ENCODE measurements around the gene SYNGR1.
A peak's percentile ranks its signal among the peaks of the same experiment; 100 is the strongest.

The SYNGR1 gene

DNA sequence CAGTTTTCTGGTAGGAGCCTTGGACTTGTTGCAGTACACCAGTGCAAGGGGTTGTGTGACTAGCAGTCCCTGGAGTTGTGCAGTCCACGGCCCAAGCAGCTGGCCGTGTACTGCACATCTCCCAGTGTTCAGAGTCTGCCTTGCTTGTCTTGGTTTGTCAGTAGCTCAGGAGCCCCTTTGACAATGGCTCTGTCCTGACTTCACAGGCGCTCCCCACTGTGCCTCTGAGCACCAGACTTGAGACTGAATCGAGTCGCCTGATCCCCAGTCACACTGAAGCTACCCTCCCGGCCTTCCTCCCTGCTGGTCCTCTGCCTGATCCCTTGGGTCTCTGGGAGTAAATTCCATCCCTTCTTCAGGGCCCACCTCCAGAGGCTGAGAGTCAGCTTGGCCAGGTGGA lies 19.4 kb downstream of the SYNGR1 start:
- no peak for DNase-seq (ENCODE audit: low read depth in 2 of 2)

DNA sequence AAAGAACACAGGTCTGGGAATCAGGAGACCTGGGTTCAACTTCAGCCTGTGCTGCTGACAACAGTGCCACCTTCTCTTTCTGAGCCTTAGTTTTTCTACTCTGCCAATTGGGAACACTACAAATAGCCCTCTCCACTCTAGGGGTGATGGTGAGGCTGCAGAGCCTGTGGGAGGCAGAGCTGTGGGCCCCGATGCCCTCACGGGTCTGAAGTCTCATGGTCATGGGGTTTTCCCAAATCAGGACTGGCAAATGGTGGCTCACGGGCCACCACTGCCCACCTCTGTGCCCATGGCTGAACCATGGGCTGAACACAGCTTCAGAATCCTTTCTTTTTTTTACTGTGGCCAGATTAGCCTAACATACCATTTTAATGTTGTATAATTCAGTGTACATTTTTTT lies 19.8 kb downstream of the SYNGR1 start:
- DNase-seq (ENCODE audit: low read depth in 2 of 2) = no peak

DNA sequence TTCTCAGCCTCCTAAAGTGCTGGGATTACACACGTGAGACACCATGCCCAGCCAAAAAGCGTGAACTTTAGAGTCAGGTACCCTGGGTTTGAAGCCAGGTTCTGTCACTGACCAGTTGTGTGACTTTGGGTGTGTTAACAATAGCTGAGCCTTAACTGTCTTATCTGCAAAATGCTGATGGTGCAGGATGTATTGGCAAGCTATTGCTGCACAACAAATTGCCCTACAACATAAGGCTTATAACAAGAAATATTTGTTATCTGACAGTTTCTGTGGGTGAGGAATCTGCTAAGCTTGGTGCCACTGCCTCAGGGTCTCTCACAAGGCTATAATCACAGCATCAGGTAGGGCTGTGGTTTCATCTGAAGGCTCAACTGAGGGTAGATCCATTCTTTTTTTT lies 21.9 kb downstream of the SYNGR1 start:
- DNase-seq (ENCODE audit: low read depth in 2 of 2) = no peak

DNA sequence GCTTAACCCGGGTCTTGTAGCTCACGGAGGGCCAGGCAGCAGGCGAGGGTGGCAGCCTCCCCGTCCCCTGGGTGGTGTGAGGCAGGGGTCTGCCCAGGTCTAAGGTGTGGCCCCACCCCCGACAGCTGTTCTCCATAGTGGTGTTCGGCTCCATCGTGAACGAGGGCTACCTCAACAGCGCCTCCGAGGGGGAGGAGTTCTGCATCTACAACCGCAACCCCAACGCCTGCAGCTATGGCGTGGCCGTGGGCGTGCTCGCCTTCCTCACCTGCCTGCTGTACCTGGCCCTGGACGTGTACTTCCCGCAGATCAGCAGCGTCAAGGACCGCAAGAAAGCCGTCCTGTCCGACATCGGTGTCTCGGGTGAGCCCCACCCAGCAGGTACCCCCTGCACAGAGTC lies 24.4 kb downstream of the SYNGR1 start:
- DNase-seq (ENCODE audit: low read depth in 2 of 2) = no peak

DNA sequence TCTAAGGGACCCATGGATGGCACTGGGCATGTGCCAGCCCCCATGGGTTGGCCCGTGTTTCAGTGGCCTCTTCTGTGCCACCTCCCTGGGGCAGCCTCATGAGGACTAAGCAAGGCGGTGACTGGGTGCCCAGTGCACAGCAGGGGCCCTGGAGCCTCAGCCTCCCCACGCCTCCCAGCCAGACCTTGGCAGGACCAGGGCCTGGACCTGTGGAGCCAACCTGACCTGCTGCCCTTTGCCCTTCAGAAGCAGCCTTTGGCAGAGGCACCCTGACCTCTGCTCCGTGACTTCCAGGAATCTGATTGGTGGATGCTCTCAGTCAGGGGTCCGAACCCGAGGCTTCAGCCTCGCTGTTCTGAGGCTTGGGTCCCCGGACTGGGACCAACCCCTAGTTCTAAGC lies 25.0 kb downstream of the SYNGR1 start:
- no peak for DNase-seq (ENCODE audit: low read depth in 2 of 2)

DNA sequence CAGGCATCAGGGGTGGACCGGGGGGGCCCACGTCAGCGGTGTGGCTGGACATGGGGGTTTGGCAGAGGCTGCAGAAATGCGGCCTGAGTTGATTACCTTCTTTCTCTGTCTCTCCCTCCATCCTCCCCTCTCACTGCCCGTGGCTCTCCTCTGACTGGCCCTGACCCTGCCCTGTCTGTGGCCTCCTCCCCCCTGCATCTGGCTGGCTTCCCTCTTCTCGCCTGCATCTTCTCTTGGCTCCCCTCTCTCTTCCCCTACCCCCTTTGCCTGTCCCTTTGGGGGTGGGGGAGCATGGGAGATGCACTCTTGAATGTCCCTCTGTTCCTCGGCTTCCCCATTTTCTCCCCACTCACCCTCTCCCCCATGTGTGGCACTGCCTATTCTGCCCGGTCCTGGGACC lies 25.9 kb downstream of the SYNGR1 start:
- DNase-seq (ENCODE audit: low read depth in 2 of 2) = no peak

DNA sequence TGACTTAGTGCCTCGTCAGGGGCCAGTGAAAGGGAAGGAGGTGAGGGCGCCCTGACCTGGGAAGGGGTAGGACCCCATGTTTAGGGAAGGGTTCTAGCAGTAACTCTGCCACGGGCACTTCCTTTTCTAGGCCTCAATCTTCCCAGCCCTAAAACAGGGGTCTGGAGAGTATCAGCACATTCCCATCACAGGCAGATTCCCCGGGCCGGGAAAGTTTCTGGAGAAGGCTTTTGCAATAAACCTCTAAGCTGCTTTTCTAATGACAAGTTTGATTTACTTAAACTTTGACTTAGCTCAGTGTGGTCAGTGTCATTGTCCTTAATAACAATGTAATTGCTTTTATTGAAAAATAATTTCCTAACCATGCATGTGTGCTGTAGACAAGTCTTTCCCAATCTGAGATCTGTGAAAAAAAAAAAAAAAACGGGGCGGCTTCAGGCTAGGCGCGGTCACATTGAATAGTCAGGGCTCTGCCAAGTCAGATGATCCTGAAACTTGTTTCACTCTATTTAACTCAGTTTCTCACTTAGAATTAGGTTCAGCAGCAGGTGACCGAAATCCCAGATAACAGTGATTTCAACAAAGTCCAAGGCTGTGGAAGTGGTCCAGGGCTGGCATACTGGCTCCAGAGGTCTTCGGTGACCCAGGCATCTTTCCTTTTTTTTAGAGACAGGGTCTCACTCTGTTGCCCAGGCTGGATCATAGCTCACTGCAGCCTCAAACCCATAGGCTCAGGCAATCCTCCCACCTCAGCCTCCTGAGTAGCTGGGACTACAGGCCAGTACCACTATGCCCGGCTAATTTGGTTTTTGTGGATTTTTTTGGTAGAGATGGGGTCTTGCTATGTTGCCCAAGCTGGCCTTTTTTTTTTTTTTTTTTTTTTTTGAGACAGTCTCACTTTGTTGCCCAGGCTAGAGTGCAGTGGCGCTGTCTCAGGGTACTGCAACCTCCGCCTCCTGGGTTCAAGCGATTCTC lies 30.3 kb downstream of the SYNGR1 start:
- DNase-seq (ENCODE audit: low read depth in 2 of 2) = no peak

DNA sequence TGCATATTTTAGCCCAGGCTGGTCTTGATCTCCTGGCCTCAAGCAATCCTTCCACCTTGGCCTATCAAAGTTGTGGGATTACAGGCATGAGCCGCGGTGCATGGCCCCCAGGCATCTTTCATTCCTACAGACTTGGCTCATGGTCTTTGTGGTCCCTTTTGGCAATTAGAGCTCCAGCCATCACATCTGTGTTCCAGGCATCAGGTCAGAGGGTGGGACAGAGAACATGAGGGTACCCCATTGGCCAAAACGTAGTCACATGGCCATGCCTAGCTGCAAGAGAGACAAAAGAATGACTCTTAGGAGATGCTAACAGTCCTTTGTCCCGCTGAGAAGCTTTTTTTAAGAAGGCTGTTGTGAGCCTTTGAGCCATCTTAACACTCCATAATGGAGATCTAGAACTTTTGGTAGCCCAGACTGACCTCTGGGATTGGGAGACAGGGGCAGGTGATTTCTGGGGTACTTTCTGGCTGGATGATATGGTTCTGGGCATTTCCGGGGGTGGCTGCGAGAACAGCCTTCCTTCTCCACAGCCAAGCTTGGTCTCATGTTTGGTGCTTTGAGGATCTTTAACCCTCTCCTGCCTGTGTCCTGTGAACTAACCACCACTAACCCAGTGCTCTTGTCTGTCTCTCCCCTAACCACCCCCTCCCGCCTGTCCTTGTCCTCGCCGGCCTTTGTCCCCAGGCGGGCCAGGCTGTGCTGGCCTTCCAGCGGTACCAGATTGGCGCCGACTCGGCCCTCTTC lies 31.4 kb downstream of the SYNGR1 start:
- DNase-seq (ENCODE audit: low read depth in 2 of 2) = no peak

DNA sequence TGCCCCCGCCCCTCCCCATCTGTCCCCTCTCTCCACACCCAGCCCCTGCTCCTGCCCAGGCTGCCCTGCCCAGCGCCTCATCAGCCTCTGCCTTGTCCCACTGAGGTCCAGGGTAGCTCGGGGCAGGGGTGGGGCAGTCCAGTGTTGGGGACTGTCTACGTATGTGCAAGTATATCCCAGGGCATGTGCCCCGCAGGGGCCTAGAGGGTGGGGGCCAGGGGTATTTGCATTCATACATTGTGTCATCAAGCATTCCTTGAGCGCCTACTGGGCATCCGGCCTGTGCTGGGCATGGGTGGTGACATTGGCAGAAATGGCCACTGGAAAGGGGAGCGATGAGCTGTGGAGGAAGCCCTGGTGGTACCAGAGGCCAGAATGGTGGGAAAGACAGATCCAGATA lies 32.1 kb downstream of the SYNGR1 start:
- no peak for DNase-seq (ENCODE audit: low read depth in 2 of 2)

DNA sequence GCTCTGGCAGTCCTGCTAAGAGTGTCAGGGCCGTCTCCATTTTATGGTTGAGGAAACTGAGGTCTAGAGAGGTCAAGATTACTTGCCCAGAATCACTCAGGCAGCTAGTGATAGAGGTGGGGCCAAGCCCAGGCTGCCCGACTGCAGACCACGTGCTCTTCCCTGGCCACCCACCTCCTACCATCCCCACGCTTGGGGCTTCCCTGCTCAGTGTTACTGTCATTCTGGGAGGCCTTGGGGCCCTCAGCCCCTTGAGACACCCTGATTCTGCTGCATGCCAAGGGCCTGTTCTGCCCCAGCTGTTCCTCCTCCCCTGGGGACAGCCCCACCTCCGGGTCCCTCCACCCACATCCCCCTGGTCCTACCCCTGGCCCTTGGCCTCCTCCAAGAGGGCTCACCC lies 32.6 kb downstream of the SYNGR1 start:
- no peak for DNase-seq (ENCODE audit: low read depth in 2 of 2)

DNA sequence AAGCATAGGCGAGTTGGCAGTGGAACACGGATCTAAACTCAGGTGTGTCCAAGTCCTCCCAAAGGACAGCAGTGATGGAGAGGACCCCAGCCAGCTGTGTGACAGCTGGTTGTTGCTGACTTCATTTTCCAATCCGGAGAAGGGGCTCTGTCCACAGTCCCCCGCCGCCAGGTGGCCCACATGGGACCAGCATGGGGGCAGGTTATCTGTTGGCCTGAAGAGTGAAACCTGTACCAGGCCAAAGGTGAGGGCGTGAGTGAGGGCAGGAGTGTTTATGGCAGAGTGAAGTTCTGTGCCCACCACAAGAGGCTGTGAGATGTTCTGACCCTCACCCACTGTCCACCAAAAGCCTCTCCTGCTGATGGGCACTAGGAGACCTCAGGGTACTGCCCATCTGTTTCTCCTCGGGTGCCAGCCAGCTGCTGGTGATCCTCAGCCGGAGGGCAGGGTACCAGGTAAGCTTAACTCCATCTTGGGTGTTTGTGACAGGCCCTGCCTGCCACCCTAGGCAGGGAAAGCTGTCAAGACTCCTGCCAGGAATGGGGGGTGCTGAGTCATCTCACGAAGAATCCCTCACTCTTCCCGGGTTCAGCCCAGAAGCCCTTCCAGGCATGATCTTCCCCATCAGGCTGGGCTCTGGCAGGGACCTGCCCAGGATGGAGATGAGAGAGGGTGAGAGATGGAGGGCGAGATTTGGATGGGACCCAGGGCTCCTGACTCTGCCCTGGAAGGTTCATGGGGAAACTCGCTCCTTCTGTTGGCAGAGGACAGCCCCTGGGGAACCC lies 34.2 kb downstream of the SYNGR1 start:
- DNase-seq (ENCODE audit: low read depth in 2 of 2) = no peak

DNA sequence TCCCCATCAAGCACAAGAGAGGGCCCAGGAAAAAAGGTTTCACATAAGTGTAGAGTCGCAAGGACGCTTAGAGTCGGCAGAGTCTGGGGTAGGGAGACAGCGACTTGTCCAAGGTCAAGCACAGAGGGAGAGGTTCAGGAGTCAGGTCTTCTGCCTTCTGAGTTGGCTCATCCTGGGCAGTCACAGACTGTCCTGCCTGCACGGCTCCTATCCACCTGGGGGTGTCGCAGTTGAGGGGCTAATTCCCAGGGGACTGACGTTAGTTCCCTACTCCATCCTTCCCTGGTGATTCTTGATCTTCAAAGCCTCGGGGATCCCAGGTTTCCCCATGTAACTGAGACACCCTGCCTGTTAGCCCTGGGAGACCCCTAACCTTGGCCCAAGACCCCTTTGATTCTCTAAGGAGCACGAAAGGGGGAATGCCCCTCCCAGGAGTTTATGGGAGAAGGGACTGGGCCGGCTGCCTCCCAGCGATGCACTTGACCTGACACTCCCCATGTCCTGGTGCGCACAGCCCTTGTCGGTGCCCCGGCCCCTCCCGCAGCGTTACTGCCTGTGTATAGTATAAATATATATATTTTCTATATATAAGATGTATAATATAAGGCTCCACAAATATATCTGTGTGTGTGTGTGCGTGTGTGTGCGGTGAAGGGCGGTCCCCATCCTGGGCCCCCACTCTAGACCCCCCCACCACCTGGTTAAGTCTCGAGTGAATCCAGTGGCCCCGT lies 35.1 kb downstream of the SYNGR1 start:
- DNase-seq (ENCODE audit: low read depth in 2 of 2) = no peak

DNA sequence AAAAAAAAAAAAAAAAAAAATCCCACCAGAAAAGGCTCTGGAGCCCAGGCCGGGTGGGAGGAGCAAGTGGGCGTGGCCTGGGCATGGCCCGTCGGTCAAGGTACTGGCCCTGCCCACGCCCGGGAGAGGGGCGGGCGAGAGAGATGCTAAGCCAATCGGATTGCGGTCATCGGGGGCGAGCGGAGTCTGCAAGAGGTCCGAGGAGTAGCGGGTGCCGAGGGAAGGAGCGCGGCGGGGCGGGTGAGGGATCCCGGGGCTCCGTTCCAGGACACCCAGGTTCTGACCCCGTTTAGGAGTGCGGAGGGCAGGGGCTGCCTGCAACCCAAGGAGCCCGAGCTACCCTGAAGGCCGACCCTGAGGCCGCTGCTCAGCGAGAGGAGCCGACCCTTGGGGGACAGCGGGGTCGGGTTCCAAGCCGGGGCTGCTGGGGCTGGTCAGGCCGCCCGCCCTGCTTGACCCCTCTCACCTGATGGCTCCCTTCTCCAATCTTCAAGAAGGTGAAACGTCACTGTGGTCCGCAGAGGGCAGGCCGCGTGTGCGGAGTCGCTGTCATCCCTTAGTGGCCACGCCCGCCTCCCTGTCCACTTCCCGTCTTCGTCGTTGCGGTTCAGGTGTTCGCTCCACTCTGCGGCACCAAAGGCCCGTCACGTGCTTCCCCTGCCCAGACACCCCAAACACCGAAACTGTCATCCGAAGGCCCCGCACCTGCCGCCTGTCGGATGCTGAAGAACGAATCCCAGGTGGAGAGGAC lies 38.6 kb downstream of the SYNGR1 start:
- peak; percentile 48 to 69 for DNase-seq (ENCODE audit: low read depth in 2 of 2)

DNA sequence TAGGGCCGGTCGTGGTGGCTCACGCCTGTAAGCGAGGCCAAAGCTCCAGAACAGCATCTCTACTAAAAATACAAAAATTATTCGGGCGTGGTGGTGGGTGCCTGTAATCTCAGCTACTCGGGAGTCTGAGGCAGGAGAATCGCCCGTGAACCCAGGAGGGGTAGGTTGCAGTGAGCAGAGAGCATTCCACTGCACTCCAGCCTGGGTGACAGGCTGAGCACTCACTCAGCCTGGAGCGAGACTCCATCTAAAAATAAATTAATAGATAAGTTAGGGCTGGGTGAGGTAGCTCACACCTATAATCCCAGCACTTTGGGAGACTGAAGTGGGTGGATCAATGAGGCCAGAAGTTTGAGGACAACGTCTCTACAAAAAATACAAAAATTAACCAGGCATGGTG lies 39.6 kb downstream of the SYNGR1 start:
- no peak for DNase-seq (ENCODE audit: low read depth in 2 of 2)

DNA sequence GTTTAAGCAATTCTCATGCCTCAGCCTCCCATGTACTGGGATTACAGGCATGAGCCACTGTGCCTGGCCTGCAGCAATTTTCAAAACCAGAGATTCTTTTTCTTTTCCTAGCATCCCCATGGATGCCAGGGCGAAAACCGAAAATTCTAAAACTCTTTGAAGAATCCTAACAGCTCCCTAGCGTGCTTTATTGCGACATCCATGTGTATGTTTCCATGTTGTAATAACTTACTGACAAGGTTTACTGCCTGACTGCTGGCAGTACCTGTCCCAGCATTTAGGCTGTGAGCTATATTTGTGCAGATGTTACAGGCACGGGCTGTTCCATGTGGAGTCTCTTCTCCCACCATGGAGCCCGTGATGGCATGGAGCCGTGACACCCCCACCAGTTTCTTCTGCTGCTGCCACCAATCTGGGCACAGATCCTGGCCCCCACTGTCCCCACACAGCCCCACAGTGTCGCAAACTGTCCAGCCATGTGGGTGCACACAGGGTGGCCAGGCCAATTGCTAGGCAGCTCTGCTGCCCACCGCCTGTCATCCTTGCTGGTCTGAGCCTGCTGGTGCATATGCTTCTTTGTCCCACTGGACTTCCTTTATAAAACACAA lies 42.7 kb downstream of the SYNGR1 start:
- no peak for DNase-seq (ENCODE audit: low read depth in 2 of 2)

DNA sequence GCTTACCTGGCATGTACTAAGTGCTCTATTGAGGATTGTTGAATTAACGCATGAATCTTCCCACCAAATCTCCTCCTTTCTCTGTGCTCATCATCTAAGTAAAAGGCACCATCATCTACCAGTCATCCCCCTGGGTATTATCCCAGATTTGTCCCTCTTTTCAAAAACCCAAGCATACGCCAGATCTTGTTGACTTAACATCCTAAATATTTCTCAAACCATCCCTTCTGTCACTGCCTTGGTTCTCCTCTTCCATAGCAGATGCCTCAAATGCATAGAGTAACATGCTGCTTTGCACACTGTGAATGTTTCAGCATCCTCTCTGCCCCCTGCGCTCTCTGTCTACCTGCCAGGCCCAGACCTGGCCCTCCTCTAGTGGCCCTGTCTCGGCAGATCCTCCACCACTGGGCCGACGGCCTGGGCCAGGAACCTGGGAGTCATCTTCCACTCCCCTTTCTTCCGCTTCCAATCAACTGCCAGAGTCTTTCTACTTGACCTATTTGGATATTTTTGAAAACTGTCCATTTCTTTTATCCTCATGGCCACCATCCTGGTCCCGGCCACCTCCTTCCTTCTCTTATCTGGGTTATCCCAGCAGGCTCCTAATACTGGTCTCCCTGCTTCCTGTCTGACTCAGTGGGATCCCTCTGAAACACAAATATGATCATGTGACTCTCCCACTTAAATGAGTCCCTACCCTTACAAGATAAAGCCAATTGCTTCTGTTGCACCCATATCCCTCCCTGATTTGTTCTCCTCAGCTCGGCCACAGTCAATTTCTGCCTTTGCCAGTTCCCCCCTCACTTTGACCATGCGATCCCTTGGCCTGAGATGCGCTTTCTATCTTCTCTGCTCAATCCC lies 46.4 kb downstream of the SYNGR1 start:
- no peak for DNase-seq (ENCODE audit: low read depth in 2 of 2)

DNA sequence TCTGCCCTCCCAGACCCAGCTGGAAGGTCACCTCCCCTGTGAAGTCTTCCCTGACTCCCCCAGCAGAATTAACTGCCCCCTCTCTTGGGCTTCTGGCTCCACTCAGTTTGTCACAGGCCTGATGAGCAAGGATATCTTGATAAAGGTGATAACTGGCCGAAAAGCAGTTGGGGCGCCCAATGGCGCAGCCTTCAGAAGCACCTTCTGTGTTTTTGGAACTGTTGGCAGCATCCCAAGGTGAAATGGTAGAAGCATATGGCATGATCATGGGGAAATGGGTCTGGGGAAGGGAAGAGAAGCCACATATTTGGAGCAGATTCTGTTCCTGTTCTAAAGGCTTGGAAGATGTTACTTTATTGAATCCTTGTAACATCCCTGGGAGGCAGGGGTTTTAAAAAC lies 47.0 kb downstream of the SYNGR1 start:
- no peak for DNase-seq (ENCODE audit: low read depth in 2 of 2)

DNA sequence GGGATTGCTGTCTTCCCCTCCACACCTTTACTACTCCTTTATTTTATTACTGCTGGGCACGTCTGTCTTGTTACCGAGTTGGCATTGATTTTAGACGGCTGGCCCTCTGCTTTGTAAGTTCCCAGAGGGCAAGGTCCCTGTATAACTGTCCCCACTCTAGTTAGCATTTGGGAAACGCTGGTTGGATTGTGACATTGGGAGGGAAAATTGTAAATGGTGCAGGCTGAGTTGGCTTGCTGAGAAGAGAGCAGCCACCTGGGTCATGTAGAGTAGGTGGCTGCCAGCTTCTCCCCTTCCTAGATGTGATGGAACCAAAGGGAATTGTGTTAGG lies 51.5 kb downstream of the SYNGR1 start:
- no peak for DNase-seq (ENCODE audit: low read depth in 2 of 2)

DNA sequence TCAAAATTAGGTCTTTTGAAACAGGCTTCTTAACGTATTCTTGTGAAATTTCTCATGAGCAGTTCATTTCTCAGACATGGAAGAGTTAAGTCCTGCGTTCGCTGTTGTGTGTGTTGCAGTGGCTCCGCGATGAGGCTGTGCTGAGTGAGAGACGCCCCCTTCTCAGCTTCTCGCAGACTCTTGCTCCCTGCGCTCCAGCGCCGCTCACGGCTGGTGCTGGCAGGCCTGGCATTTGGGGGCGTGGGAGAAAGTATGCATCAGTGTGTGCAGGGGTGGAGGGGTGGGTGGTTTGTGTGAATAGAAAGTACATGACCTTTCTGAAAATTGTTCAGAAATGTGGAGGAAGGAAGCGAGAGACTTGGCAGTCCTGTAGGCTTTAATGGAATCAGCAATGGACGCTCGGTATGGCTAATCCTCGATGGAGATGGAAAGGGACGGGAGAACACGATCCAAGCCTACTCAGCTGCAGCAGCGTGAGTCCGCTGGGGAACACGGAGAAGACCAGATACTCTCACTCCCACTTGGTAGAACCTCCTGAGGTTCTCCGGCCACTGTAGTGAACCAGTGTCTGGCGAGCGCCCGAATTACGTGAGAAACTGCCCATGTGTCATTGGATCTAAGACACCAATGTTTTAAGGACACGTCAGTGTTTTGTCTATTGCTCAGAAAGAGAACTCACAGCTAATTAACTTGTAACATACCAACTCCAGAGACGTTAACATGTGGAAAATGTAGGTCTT lies 55.7 kb downstream of the SYNGR1 start:
- no peak for DNase-seq (ENCODE audit: low read depth in 2 of 2)

All from stimulated activated CD8-positive, alpha-beta memory T cell treated with anti-CD3 and anti-CD28 coated beads, Interleukin-2, amount 100 ng/mL, for 48 hours (primary cell).